Ecto neural progenitor cell (in vitro differentiated cells): ENCODE measurements around the gene MPV17.

Source experiments
- DNase-seq: peaks from one replicate; pipeline ENCODE4 v3.0.0-alpha.2; 2018; ENCODE audit warnings: low spot score

MPV17 gene

GRCh38 chr2:27264753-27265535 lies 58.0 kb downstream of the MPV17 start:
- DNase-seq, result peak; percentile 87

DNA sequence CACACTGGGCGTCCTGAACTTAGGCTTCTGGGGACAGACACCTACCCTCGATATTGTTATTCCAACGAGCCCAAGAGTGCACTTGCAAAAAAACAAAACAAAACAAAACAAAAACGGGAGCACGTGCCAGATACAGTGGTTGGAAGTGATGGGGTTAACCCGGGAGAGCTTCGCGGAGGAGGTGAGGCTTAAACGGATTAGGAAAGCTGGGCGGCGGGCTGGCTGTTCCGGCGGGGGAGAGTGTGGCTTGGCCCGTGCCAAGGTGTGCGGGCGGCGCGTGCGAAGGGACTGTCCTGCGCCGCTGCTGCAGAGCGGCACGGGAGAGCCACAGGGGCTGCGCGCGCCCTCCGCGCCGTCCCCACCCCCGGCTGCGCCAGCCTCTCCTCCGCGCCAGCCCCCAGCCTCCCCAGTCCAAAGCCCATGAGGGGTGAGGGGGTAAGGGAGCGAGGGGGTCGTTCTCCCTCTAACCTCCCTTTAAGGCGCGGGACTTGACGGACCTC lies 58.6 kb downstream of the MPV17 start:
- DNase-seq, result peak; percentile 59

GRCh38 chr2:27263287-27264252 lies 59.3 kb downstream of the MPV17 start:
- peak; percentile 55 for DNase-seq

DNA sequence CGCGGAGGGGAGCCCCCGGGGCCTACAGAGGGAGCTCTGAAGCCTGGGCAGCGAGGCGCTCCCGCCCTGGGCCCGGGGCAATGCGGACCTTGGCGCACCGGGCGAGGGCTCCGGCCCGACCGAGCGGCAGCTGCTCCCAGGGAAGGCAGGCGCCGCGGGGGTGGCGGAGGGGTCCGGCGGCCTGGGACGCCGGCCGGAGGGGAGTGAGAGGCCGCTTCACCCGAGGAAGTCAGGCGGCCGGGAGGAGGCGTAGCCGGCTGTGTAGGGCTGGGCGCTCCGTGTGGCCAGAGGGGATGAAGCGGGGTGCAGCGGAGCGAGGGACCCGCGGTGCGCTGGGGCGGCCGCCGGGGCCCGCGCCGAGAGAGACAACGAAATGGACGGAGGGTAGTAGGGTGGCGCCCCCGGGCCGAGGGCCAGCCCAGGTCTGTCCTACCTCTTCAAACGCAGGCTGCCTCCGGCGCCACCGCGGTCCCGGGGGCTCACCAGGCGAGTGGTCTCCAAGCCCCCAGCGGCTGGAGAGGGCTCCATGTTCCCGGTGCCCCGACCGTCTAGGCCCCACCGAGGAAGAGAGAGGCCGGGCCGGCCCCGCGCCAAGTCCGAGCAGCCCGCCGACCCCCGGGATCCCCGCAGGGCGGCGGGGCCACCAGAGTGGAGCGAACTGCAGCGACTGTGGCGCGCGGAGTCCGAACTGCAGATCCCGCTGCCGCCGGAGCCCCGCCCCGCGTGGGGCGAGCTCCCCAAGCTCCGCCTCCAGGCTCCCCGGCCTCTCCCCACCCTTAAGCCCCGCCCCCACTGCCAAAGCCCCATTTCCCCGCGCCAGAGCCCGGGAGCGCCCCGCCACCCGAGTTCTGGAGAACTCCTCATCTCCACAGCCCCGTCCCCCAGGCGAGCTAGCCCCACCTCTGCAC lies 60.3 kb downstream of the MPV17 start, which contains the start of gene SLC30A3:
TSS of gene SLC30A3 (minus strand) at position 669 of the 908 bp plus-strand sequence. CDS start at position 528, 141 bp downstream.
- peak; percentile 67 for DNase-seq

- DNase-seq, result peak; percentile 54
These were observed 61.0 kb downstream of the MPV17 start for GRCh38 chr2:27261926-27262298.

DNA sequence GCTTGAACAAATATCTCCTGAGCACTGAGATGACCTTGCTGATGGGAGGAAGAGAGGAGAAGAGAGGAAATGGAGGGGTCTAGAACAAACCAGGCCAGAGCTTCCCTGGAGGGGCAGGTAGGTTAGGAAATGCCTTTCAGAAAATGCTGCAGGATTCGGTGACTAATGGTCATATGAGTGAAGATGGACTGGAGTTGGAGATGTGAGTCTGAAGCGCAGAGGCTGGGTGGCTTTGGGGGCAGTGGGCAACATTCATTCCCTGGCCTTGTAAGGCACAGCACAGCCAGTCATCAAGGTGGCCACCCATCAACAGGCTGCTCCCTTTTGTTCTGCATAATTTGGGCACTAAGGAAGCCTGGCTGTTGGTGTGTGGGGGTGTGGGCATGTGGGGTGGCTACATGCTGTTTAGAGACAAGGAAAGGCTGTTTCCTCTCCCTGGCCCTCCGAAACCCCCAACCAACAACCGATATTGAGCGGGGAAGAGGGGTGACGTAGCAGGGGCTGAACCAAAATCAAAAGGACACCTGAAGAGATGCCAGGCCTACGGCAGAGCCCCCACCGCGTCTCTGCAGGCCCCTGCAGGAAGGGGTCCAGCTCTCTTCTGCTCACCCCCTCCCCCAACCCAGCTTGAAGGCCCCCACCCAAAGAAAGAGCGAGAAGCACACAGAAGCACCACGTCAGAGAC lies 61.5 kb downstream of the MPV17 start:
- DNase-seq, result no peak
